Erythroblast (primary cell): ENCODE data around the gene DNAJC6.

ENCODE experiments used
- GATA1 ChIP-seq: IDR thresholded peaks from 2 replicates; pipeline ENCODE4 v1.6.1; 2011; ENCODE audit warnings: low read depth, mild to moderate bottlenecking, control low read depth, low read length, moderate library complexity
- POLR2A ChIP-seq: IDR thresholded peaks from 2 replicates; pipeline ENCODE4 v1.6.1; 2011; ENCODE audit warnings: mild to moderate bottlenecking, low read length

DNA sequence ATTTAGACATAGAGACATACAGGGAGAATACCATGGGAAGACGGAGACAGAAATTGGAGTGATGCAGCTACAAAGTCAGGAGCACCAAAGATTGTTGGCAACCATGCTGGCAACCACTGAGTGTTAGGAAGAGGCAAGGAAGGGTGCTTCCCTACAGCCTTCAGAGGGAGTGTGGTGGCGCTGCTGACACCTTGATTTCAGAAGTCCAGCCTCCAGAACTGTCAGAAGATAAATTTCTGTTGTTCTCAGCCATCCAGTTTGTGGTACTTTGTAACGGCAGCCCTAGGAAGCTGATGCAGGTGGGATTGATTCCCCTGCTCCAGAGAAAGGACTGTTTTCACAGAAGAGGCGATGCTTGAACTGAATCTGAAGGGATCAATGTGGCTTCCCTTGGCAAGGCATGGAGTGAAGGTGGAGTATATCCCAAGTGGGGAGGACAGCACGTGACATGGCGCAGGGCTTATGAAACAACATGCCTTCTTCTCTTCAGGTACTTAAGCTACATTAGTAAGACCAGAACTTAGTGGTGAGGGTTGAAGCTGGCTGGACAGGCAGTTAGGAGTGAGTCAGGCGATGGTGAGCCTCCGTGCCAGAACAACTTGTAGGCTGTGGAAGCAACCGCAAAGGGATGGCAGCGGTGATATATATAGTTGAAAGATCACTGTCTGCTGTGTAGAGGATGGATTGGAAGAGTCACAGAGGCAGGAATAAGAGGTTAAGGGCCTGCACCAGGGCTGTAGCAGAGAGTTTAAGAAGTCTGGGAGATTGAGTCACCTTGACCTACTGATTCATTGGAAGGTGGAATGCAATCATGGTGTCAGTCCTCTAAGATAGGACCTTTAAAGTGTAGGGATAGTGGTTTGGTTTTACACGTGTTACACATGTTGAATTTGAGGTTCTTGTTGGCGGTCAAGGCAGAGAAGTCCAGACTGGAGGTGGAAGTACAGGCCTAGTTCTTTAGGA, 113.2 kb downstream of the DNAJC6 start:
- peak; percentile 28 for TF ChIP-seq POLR2A
- no peak for TF ChIP-seq GATA1
